K562 (cell line): ENCODE results near the gene SQOR. TPM values are rescaled to one million over a fixed set of nuclear protein-coding genes. Genes with fewer than 3 reads are reported as not detected.

Source experiments
- ATAC-seq: fragments of 200-7000 bp; cut with Tn5 transposase; 3 replicates; pipeline ENCODE4 v1.9.1; 2020; ENCODE audit warnings: moderate library complexity
- BruUV-seq: library from RNA; stranded (reverse); fragments of 400-500 nt; replicated peaks from 2 replicates; lab custom pipeline; 2021; lab: Mats Ljungman, UMichigan
- CTCF ChIA-PET: fragments of 300-600 bp; formaldehyde crosslinking; extraction: SDS; loops from one replicate; lab custom pipeline; 2021; ENCODE audit warnings: low intra/inter-chr PET ratio; lab: Yijun Ruan, JAX
- POLR2A ChIA-PET: fragments of 300-600, 350-650 bp; sonication (Branson Sonifier 250); formaldehyde crosslinking; extraction: SDS; loops from one replicate; lab custom pipeline; 2021; ENCODE audit warnings: antibody characterized with exemption, inconsistent platforms; lab: Yijun Ruan, JAX
- DNase-seq, 4 experiments: peaks; one replicate each; pipeline versions ENCODE4 v3.0.0 to v3.0.0-alpha.2; 2011 to 2018; ENCODE audit warnings: low spot score in 3 of 4, mixed read lengths in 3 of 4; ENCODE audit errors: extremely low read depth in 1 of 4
- FAIRE-seq: peaks from 2 replicates; lab custom pipeline; 2011; peaks lifted over from hg19 to GRCh38; lab: Jason Lieb, UNC
- H2AFZ ChIP-seq: 2 replicates; pipeline ENCODE4 v1.6.0; 2011; ENCODE audit warnings: low read depth, low read length, control low read depth, inconsistent platforms
- H3K27ac ChIP-seq: fragments of 200-600 bp; 3 replicates; pipeline ENCODE4 v1.8.0; 2011; ENCODE audit warnings: low read depth, mild to moderate bottlenecking, control low read depth, inconsistent platforms, low read length, moderate library complexity, mixed read lengths; ENCODE audit errors: extremely low read depth
- H3K27me3 ChIP-seq, 2 experiments: fragments of 300-600 bp in 1 of 2; 2 replicates in 1 of 2; 3 replicates in 1 of 2; pipeline versions ENCODE4 v1.6.0 to v1.8.0; 2011; ENCODE audit warnings: inconsistent platforms in 2 of 2, low read length in 2 of 2, mild to moderate bottlenecking in 1 of 2, mixed read lengths in 1 of 2, moderate library complexity in 1 of 2; ENCODE audit not compliant: control insufficient read depth in 2 of 2, insufficient read depth in 2 of 2
- H3K36me3 ChIP-seq: fragments of 300-600 bp; 3 replicates; pipeline ENCODE4 v1.8.0; 2011; ENCODE audit warnings: mild to moderate bottlenecking, low read length, inconsistent platforms; ENCODE audit not compliant: control insufficient read depth, insufficient read depth
- H3K4me1 ChIP-seq, 2 experiments: fragments of 200-600 bp in 1 of 2; replicated peaks in 1 of 2; 2 replicates in 1 of 2; 3 replicates in 1 of 2; pipeline versions ENCODE4 v1.5.1 to v1.8.0; 2011; ENCODE audit warnings: inconsistent platforms in 2 of 2, low read length in 2 of 2, mild to moderate bottlenecking in 1 of 2, mixed read lengths in 1 of 2, moderate library complexity in 1 of 2; ENCODE audit not compliant: control insufficient read depth in 2 of 2, insufficient read depth in 2 of 2
- H3K4me2 ChIP-seq: 2 replicates; pipeline ENCODE4 v1.6.1; 2011; ENCODE audit warnings: low read length, control low read depth, inconsistent platforms, mixed read lengths; ENCODE audit not compliant: insufficient read depth
- H3K4me3 ChIP-seq: fragments of 200-600 bp; sonication (generic), shearing (Covaris generic); 2 replicates; pipeline ENCODE4 v1.5.1; 2016; ENCODE audit warnings: control low read depth, inconsistent platforms
- H3K79me2 ChIP-seq: fragments of 200-600 bp; 3 replicates; pipeline ENCODE4 v1.8.0; 2011; ENCODE audit warnings: low read length, inconsistent platforms; ENCODE audit not compliant: control insufficient read depth, insufficient read depth
- H3K9ac ChIP-seq, 2 experiments: 2 replicates each; pipeline versions ENCODE4 v1.6.0 to v1.6.1; 2011; ENCODE audit warnings: low read depth in 2 of 2, low read length in 2 of 2, control low read depth in 1 of 2, inconsistent platforms in 1 of 2, mild to moderate bottlenecking in 1 of 2, mixed read lengths in 1 of 2; ENCODE audit not compliant: insufficient read depth in 1 of 2
- H3K9me1 ChIP-seq: one replicate; pipeline ENCODE4 v1.6.0; 2011; ENCODE audit warnings: inconsistent platforms, mild to moderate bottlenecking, low read length, moderate library complexity; ENCODE audit not compliant: control insufficient read depth, insufficient read depth
- H3K9me3 ChIP-seq: replicated peaks from 2 replicates; pipeline ENCODE4 v1.5.1; 2011; ENCODE audit warnings: low read depth, low read length, inconsistent platforms; ENCODE audit not compliant: control insufficient read depth, insufficient read depth
- H4K20me1 ChIP-seq: replicated peaks from 2 replicates; pipeline ENCODE4 v1.6.1; 2011; ENCODE audit warnings: low read length, inconsistent platforms, mixed read lengths; ENCODE audit not compliant: control insufficient read depth, insufficient read depth
- C11orf30 ChIP-seq: fragments of 450-650 bp; IDR thresholded peaks from 2 replicates; pipeline ENCODE4 v1.6.1; 2016; ENCODE audit warnings: low read depth, mild to moderate bottlenecking
- WGBS: fragments of 100-300 bp; shearing (Covaris generic); methylation state at CpG from one replicate; pipeline ENCODE4 v1.1.6; 2016; ENCODE audit warnings: low coverage, mixed read lengths; ENCODE audit not compliant: insufficient coverage; ENCODE audit errors: missing lambda C conversion rate; 5-methylcytosine and 5-hydroxymethylcytosine counted together
- in situ Hi-C: fragments of 300-500 bp; cut with MboI; formaldehyde crosslinking; loops from 4 replicates; pipeline ENCODE4 v1.15.0; 2018; ENCODE audit warnings: inconsistent platforms, mixed read lengths
- intact Hi-C: fragments of 100-400 bp; cut with micrococcal nuclease; formaldehyde crosslinking; loops from 2 replicates; pipeline ENCODE4 v1.14.2; 2022
- polyA plus RNA-seq, 8 experiments: library from polyadenylated mRNA; depleted of rRNA in 4 of 8; stranded (reverse) in 5 of 8; unstranded in 3 of 8; fragments of >200 nt; fragmentation: Nextera tagmentation in 2 of 8; fragmentation: Illumina TruSeq in 1 of 8; extraction: Ambion mirVana in 2 of 8; extraction: Trizol in 1 of 8; gene quantifications; 2 replicates each; pipeline versions ENCODE4 v1.2.1 to v1.2.3, GENCODE V29; 2011 to 2014; ENCODE audit warnings: inconsistent platforms in 1 of 8, missing spikeins in 1 of 8
- total RNA-seq, 7 experiments: library from RNA; depleted of rRNA in 6 of 7; stranded (reverse); fragments of >200 nt in 6 of 7; fragmentation: Illumina TruSeq in 2 of 7; extraction: Trizol in 2 of 7; gene quantifications; 2 replicates each; pipeline versions ENCODE4 v1.2.1 to v1.2.3, GENCODE V29; 2011 to 2021; ENCODE audit warnings: low replicate concordance in 1 of 7
- TF ChIP-seq, protein P1 (sequence below), 3 experiments: IDR thresholded peaks in 2 of 3; conservative IDR thresholded peaks in 1 of 3; 2 replicates each; pipeline ENCODE4 v1.5.1; 2011 to 2012; ENCODE audit warnings: low read length in 3 of 3, mild to moderate bottlenecking in 3 of 3, control low read depth in 2 of 3, improper control_type of control experiment in 1 of 3, inconsistent platforms in 1 of 3, low read depth in 1 of 3, mixed read lengths in 1 of 3, moderate library complexity in 1 of 3; ENCODE audit not compliant: insufficient read depth in 2 of 3

SQOR gene
- total and polyA plus RNA-seq, 9 of the 15 experiments (the other 6 are each of a cell fraction or from before 2014, with no cell fraction given) = 0.32 to 1.6 (median 1.1) TPM

- no peak overlapping the region for H3K27ac ChIP-seq
- no TSS peak for BruUV-seq
- H3K27me3 ChIP-seq = peaks cover 4 to 14% of the 10 kb centered on the region in 2 experiments; a peak in 3 of 5 replicates
- H3K4me3 ChIP-seq = no peak overlapping the region
- H4K20me1 ChIP-seq = no peaks in the 10 kb centered on the region
- H3K4me1 ChIP-seq = peaks cover 4 to 12% of the 10 kb centered on the region in 2 experiments; a peak in 3 of 5 replicates
- no peaks in the 10 kb centered on the region for H3K9me3 ChIP-seq
- H3K36me3 ChIP-seq = no peaks in the 10 kb centered on the region
- FAIRE-seq (no peak), DNase-seq (no peak), ATAC-seq (no peak)
- ChIA-PET POLR2A (interaction anchor here (1.0 kb wide), 1 partner anchor 18 kb away, joined by 3 read pairs; no protein-coding TSS in a partner anchor), CTCF (no interaction called here)
- peak overlapping the region; percentile 18; the same call in 1 of the 2 replicates for H3K4me2 ChIP-seq
- H3K9ac ChIP-seq = no peak overlapping the region
- 45% methylated on average over 15 of the region's 17 CpGs for WGBS
- in situ Hi-C loops = no loop called here
- H3K79me2 ChIP-seq = no peaks in the 10 kb centered on the region
- no peaks in the 10 kb centered on the region for H3K9me1 ChIP-seq
- no peak overlapping the region for H2AFZ ChIP-seq
- no peak for TF ChIP-seq C11orf30
- TF ChIP-seq, protein P1, sequence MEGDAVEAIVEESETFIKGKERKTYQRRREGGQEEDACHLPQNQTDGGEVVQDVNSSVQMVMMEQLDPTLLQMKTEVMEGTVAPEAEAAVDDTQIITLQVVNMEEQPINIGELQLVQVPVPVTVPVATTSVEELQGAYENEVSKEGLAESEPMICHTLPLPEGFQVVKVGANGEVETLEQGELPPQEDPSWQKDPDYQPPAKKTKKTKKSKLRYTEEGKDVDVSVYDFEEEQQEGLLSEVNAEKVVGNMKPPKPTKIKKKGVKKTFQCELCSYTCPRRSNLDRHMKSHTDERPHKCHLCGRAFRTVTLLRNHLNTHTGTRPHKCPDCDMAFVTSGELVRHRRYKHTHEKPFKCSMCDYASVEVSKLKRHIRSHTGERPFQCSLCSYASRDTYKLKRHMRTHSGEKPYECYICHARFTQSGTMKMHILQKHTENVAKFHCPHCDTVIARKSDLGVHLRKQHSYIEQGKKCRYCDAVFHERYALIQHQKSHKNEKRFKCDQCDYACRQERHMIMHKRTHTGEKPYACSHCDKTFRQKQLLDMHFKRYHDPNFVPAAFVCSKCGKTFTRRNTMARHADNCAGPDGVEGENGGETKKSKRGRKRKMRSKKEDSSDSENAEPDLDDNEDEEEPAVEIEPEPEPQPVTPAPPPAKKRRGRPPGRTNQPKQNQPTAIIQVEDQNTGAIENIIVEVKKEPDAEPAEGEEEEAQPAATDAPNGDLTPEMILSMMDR (IDR thresholded peaks at IDR 0.05 in 2 of 3, conservative IDR thresholded peaks at IDR 0.05 in 1 of 3; ENCODE audit: insufficient read depth in 2 of 3, low read depth in 1 of 3, low read length in 3 of 3) = 0 out of 6 replicates have a peak, but pooled peaks of 1 of the 3 experiments have one; percentile 4
- intact Hi-C loops = no loop called here
Observed at GRCh38 chr15:45635763-45636292, 999 bp downstream of the SQOR start.
